ENCODE results near the gene EFTUD2. TPM values are rescaled to one million over a fixed set of nuclear protein-coding genes. Genes with fewer than 3 reads are reported as not detected.

EFTUD2 gene
- total and polyA plus RNA-seq, 2 of the 8 experiments (the other 6 are each of a cell fraction or from before 2014, with no cell fraction given) = 118 to 195 TPM

DNA sequence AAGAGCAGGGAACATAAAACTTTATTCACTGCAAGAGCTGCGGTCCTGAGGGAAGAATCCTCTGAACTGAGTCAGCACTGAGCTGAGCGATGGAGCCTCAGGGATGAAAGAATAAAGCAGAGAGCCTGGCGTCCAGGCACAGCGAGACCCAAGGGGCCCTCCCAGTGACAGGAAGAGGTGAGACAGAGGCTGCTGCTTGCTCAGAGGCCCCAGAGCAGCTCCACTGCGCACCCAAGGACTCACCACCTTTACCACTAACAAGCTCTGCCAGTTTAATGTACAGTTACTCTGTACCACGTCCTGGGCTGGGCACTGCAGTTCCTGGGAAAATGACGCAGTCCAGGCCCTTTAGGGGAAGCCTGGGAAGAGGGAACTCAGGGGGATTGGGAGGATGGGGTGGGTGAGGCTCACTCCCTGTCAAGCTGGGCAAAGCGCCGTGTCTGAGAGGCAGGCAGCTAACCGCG is 10.5 kb upstream of the EFTUD2 start (continued):
- TF ChIP-seq, protein P1, sequence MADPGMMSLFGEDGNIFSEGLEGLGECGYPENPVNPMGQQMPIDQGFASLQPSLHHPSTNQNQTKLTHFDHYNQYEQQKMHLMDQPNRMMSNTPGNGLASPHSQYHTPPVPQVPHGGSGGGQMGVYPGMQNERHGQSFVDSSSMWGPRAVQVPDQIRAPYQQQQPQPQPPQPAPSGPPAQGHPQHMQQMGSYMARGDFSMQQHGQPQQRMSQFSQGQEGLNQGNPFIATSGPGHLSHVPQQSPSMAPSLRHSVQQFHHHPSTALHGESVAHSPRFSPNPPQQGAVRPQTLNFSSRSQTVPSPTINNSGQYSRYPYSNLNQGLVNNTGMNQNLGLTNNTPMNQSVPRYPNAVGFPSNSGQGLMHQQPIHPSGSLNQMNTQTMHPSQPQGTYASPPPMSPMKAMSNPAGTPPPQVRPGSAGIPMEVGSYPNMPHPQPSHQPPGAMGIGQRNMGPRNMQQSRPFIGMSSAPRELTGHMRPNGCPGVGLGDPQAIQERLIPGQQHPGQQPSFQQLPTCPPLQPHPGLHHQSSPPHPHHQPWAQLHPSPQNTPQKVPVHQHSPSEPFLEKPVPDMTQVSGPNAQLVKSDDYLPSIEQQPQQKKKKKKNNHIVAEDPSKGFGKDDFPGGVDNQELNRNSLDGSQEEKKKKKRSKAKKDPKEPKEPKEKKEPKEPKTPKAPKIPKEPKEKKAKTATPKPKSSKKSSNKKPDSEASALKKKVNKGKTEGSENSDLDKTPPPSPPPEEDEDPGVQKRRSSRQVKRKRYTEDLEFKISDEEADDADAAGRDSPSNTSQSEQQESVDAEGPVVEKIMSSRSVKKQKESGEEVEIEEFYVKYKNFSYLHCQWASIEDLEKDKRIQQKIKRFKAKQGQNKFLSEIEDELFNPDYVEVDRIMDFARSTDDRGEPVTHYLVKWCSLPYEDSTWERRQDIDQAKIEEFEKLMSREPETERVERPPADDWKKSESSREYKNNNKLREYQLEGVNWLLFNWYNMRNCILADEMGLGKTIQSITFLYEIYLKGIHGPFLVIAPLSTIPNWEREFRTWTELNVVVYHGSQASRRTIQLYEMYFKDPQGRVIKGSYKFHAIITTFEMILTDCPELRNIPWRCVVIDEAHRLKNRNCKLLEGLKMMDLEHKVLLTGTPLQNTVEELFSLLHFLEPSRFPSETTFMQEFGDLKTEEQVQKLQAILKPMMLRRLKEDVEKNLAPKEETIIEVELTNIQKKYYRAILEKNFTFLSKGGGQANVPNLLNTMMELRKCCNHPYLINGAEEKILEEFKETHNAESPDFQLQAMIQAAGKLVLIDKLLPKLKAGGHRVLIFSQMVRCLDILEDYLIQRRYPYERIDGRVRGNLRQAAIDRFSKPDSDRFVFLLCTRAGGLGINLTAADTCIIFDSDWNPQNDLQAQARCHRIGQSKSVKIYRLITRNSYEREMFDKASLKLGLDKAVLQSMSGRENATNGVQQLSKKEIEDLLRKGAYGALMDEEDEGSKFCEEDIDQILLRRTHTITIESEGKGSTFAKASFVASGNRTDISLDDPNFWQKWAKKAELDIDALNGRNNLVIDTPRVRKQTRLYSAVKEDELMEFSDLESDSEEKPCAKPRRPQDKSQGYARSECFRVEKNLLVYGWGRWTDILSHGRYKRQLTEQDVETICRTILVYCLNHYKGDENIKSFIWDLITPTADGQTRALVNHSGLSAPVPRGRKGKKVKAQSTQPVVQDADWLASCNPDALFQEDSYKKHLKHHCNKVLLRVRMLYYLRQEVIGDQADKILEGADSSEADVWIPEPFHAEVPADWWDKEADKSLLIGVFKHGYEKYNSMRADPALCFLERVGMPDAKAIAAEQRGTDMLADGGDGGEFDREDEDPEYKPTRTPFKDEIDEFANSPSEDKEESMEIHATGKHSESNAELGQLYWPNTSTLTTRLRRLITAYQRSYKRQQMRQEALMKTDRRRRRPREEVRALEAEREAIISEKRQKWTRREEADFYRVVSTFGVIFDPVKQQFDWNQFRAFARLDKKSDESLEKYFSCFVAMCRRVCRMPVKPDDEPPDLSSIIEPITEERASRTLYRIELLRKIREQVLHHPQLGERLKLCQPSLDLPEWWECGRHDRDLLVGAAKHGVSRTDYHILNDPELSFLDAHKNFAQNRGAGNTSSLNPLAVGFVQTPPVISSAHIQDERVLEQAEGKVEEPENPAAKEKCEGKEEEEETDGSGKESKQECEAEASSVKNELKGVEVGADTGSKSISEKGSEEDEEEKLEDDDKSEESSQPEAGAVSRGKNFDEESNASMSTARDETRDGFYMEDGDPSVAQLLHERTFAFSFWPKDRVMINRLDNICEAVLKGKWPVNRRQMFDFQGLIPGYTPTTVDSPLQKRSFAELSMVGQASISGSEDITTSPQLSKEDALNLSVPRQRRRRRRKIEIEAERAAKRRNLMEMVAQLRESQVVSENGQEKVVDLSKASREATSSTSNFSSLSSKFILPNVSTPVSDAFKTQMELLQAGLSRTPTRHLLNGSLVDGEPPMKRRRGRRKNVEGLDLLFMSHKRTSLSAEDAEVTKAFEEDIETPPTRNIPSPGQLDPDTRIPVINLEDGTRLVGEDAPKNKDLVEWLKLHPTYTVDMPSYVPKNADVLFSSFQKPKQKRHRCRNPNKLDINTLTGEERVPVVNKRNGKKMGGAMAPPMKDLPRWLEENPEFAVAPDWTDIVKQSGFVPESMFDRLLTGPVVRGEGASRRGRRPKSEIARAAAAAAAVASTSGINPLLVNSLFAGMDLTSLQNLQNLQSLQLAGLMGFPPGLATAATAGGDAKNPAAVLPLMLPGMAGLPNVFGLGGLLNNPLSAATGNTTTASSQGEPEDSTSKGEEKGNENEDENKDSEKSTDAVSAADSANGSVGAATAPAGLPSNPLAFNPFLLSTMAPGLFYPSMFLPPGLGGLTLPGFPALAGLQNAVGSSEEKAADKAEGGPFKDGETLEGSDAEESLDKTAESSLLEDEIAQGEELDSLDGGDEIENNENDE (IDR thresholded peaks at IDR 0.05; ENCODE audit: insufficient replicate concordance, low read length) = no peak
- no peak for TF ChIP-seq GTF2F1 (IDR thresholded peaks at IDR 0.05; ENCODE audit: borderline replicate concordance, low read depth, low read length)
- TF ChIP-seq RNF2 (IDR thresholded peaks at IDR 0.05; ENCODE audit: borderline replicate concordance, low read depth, low read length, missing control alignments, poor library complexity, severe bottlenecking) = no peak
- TF ChIP-seq, protein P2, sequence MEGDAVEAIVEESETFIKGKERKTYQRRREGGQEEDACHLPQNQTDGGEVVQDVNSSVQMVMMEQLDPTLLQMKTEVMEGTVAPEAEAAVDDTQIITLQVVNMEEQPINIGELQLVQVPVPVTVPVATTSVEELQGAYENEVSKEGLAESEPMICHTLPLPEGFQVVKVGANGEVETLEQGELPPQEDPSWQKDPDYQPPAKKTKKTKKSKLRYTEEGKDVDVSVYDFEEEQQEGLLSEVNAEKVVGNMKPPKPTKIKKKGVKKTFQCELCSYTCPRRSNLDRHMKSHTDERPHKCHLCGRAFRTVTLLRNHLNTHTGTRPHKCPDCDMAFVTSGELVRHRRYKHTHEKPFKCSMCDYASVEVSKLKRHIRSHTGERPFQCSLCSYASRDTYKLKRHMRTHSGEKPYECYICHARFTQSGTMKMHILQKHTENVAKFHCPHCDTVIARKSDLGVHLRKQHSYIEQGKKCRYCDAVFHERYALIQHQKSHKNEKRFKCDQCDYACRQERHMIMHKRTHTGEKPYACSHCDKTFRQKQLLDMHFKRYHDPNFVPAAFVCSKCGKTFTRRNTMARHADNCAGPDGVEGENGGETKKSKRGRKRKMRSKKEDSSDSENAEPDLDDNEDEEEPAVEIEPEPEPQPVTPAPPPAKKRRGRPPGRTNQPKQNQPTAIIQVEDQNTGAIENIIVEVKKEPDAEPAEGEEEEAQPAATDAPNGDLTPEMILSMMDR (IDR thresholded peaks at IDR 0.05; ENCODE audit: control extremely low read depth in 1 of 3, insufficient read depth in 1 of 3, low read depth in 1 of 3, low read length in 3 of 3) = no peak
- no peak for TF ChIP-seq CBX5 (IDR thresholded peaks at IDR 0.05; ENCODE audit: low read depth, low read length)
- no peak for TF ChIP-seq SIN3A (conservative IDR thresholded peaks at IDR 0.05 in 1 of 2, IDR thresholded peaks at IDR 0.05 in 1 of 2; ENCODE audit: low read depth in 1 of 2, low read length in 2 of 2)
- TF ChIP-seq, protein P3, sequence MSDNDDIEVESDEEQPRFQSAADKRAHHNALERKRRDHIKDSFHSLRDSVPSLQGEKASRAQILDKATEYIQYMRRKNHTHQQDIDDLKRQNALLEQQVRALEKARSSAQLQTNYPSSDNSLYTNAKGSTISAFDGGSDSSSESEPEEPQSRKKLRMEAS (IDR thresholded peaks at IDR 0.05) = no peak
